Activated CD8-positive, alpha-beta memory T cell treated with anti-CD3 and anti-CD28 coated beads, Interleukin-2, amount 10 ng/mL, durations not matched to agents 7 days and 5 days (primary cell): ENCODE results near the gene FBXL5. TPM values are rescaled to one million over a fixed set of nuclear protein-coding genes. Genes with fewer than 3 reads are reported as not detected.

ENCODE experiments used
- ATAC-seq: fragments of 150-1000 bp; cut with Tn5 transposase; one replicate; pipeline ENCODE4 v1.10.0; 2021; ENCODE audit warnings: moderate library complexity
- CTCF ChIA-PET: fragments of 350-600 bp; sonication (Branson Sonifier 250); formaldehyde crosslinking; loops from one replicate; lab custom pipeline; 2021; ENCODE audit warnings: antibody characterized with exemption; lab: Charles Lee
- DNase-seq: peaks from one replicate; pipeline ENCODE4 v3.0.0-alpha.2; 2020
- H3K27ac Mint-ChIP-seq: one replicate; pipeline ENCODE4 v1.8.0; 2021; ENCODE audit warnings: mild to moderate bottlenecking, mixed read lengths
- H3K27me3 Mint-ChIP-seq: one replicate; pipeline ENCODE4 v1.8.0; 2021; ENCODE audit warnings: mixed read lengths
- H3K36me3 Mint-ChIP-seq: one replicate; pipeline ENCODE4 v1.8.0; 2021; ENCODE audit warnings: mild to moderate bottlenecking, mixed read lengths
- H3K4me1 Mint-ChIP-seq: one replicate; pipeline ENCODE4 v1.8.0; 2021; ENCODE audit warnings: mixed read lengths
- H3K4me3 Mint-ChIP-seq: one replicate; pipeline ENCODE4 v1.8.0; 2021; ENCODE audit warnings: mild to moderate bottlenecking, moderate library complexity, mixed read lengths
- H3K9me3 Mint-ChIP-seq: one replicate; pipeline ENCODE4 v1.8.0; 2022; ENCODE audit warnings: low read depth, mixed read lengths
- total RNA-seq, 2 experiments: library from RNA; stranded (reverse); gene quantifications; one replicate each; pipeline ENCODE4 v1.2.3, GENCODE V29; 2021

Gene FBXL5
- total RNA-seq, 2 experiments from 2014 or later, result 37.0 to 51.8 TPM

GRCh38 chr4:15562114-15562513 lies 93.0 kb downstream of the FBXL5 start:
- DNase-seq (no peak), ATAC-seq (no peak)
- H3K27ac Mint-ChIP-seq, result no peak overlapping the region
- H3K4me3 Mint-ChIP-seq, result no peak overlapping the region
- CTCF ChIA-PET, result no interaction called here
- H3K27me3 Mint-ChIP-seq, result no peaks in the 10 kb centered on the region
- no peaks in the 10 kb centered on the region for H3K4me1 Mint-ChIP-seq
- H3K36me3 Mint-ChIP-seq, result no peaks in the 10 kb centered on the region
- no peaks in the 10 kb centered on the region for H3K9me3 Mint-ChIP-seq

DNA sequence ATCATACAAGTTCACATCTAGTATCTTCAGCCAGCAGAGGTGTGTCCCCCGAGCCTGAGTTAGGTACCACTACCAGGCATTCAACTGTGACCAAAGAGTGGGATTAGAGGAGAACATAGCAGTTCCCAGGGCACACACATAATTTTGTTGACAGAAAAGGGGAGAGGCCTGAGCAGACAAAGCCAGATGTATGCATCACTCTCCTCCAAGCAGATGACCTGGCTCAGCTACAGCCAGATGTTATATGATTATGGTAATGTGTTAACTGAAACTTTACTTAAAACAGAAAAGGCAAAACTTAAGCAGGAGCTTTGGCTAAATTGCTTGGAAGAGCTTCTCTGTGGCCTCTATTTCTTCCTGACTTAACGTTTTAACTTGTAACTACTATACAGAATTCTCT lies 96.6 kb downstream of the FBXL5 start:
- Mint-ChIP-seq H3K27ac (no peak overlapping the region), H3K4me3 (no peak overlapping the region), H3K27me3 (no peaks in the 10 kb centered on the region), H3K36me3 (no peaks in the 10 kb centered on the region), H3K4me1 (no peaks in the 10 kb centered on the region), H3K9me3 (no peaks in the 10 kb centered on the region)
- DNase-seq (no peak), ATAC-seq (no peak)
- CTCF ChIA-PET, result no interaction called here

DNA sequence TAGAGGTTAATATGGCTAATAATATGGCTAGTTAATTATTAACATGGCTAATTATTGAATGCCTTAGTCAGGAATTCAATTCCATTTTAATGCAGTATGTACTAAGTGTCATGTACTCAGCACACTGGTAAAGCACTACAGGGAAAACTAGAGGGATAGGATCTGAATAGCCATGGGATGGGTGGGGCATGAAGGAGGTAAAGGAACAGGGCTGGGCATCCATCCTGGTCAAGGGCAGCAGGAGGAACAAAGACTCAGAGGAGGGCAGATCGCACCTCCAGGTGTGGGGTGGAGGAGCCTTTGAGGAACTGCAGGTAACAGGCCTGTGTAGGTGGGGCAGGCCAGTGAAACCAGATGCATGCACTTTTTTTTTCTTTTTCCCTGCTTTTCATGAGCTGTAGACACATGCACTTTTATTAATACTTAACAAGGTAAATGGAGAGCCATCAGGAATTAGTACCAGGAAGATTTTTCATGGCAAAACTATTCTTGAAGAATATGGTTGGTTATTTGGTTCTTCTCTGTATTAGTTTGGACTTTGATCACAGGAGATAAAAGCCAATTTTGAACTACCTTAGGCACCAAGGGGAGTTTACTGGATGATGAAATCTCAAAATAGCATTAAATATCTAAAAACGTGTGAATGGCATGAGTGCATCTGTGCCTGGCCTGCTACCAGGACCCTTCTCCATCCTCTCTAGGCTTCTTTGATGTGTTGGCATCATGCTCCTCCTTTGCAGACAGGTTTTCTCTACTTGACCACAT lies 97.2 kb downstream of the FBXL5 start:
- Mint-ChIP-seq H3K27ac (no peak overlapping the region), H3K4me3 (no peak overlapping the region), H3K36me3 (no peaks in the 10 kb centered on the region), H3K27me3 (no peaks in the 10 kb centered on the region), H3K4me1 (no peaks in the 10 kb centered on the region), H3K9me3 (no peaks in the 10 kb centered on the region)
- DNase-seq (no peak), ATAC-seq (no peak)
- CTCF ChIA-PET, result no interaction called here

DNA sequence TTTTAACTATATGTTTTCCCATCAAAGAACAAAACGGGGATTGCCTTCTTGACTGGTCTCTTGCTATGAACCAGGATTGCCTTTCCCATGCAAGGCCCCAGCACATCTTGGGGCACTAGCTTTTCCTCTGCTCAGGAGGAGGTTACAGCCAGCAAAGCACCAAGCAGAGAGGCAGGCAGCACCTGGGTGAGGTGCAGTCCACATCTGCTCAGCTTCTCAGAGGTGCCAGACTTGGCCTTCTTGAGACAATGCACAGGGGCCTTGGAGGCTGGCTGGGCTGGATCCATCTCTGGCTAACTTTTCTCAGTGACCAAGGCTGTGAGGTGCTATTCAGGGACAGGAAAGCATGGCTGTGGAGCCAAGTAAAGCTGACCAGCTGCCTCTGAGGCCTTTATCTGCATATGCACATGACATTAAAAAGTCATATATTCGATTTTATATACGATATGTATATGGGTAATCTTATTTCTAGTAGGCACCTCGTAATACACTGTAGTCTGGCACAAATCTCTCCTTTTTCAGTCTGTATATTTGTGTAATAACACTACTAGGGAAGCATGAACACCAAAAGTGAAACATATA lies 98.6 kb downstream of the FBXL5 start:
- Mint-ChIP-seq H3K36me3 (no peaks in the 10 kb centered on the region), H3K9me3 (no peaks in the 10 kb centered on the region), H3K27me3 (no peaks in the 10 kb centered on the region), H3K4me1 (no peaks in the 10 kb centered on the region), H3K27ac (no peak overlapping the region), H3K4me3 (no peak overlapping the region)
- DNase-seq, result no peak
- CTCF ChIA-PET, result no interaction called here
- no peak for ATAC-seq

Other genes starting within 250 kb of the FBXL5 start
- not detected for gene C1QTNF7, start 227.3 kb downstream of the FBXL5 start, total RNA-seq
- not detected for gene CC2D2A, start 185.5 kb downstream of the FBXL5 start, total RNA-seq
- gene FAM200B, start 26.5 kb upstream of the FBXL5 start, total RNA-seq, result 10 to 100 TPM in 1 of 2 experiments, 1 to 10 TPM in 1; 9.7 to 14.0 TPM
- gene BST1, start 47.7 kb upstream of the FBXL5 start, total RNA-seq, result under 1 TPM; 0.40 to 0.70 TPM
- gene CD38, start 123.0 kb upstream of the FBXL5 start, total RNA-seq, result 100 to 1,000 TPM; 151 to 179 TPM